Aorta (tissue), 5 donors: ENCODE results near the gene EGFL8. TPM values are rescaled to one million over a fixed set of nuclear protein-coding genes. Genes with fewer than 3 reads are reported as not detected.
A peak's percentile ranks its signal among the peaks of the same experiment; 100 is the strongest.
"Not testable (repeated sequence)": the region's sequence is repeated elsewhere in the genome, so short reads cannot be mapped to it uniquely, and the experiment has no call there.

Source experiments
- ATAC-seq: fragments of 200-7000 bp; cut with Tn5 transposase; one replicate; pipeline ENCODE4 v1.9.1; 2022; ENCODE audit warnings: moderate library complexity; ENCODE audit not compliant: low FRiP score
- DNase-seq, 2 donors: peaks; one replicate each; pipeline ENCODE4 v3.0.0-alpha.2; 2020
- H3K27ac ChIP-seq, 2 donors: one replicate each; pipeline ENCODE4 v1.5.1; 2013; ENCODE audit warnings: low read length in 2 of 2, mild to moderate bottlenecking in 2 of 2, moderate library complexity in 2 of 2, control low read depth in 1 of 2, inconsistent platforms in 1 of 2, low read depth in 1 of 2
- H3K27me3 ChIP-seq, 2 donors: one replicate each; pipeline ENCODE4 v1.6.1; 2013; ENCODE audit warnings: control low read depth in 1 of 2, low read length in 1 of 2, mild to moderate bottlenecking in 1 of 2, moderate library complexity in 1 of 2; ENCODE audit not compliant: insufficient read depth in 2 of 2, control insufficient read depth in 1 of 2
- H3K36me3 ChIP-seq, 2 donors: one replicate each; pipeline ENCODE4 v1.6.1; 2013; ENCODE audit warnings: control low read depth in 1 of 2, low read length in 1 of 2, mild to moderate bottlenecking in 1 of 2; ENCODE audit not compliant: insufficient read depth in 2 of 2, control insufficient read depth in 1 of 2
- H3K4me1 ChIP-seq, 2 donors: one replicate each; pipeline ENCODE4 v1.6.1; 2013; ENCODE audit warnings: low read length in 2 of 2, control low read depth in 1 of 2, mild to moderate bottlenecking in 1 of 2, moderate library complexity in 1 of 2; ENCODE audit not compliant: insufficient read depth in 2 of 2, control insufficient read depth in 1 of 2
- H3K4me3 ChIP-seq, 2 donors: one replicate each; pipeline ENCODE4 v1.5.1; 2013; ENCODE audit warnings: low read length in 2 of 2, control low read depth in 1 of 2, mild to moderate bottlenecking in 1 of 2
- H3K9me3 ChIP-seq: one replicate; pipeline ENCODE4 v1.6.1; 2013; ENCODE audit warnings: mild to moderate bottlenecking, low read length; ENCODE audit not compliant: control insufficient read depth
- WGBS, 2 donors: extraction: QIAGEN DNeasy Blood & Tissue Kit; methylation state at CpG; one replicate each; pipeline ENCODE4 v1.1.7; 2013; 5-methylcytosine and 5-hydroxymethylcytosine counted together
- intact Hi-C, 2 donors: fragments of 100-400 bp; cut with DNase I; formaldehyde crosslinking; loops; one replicate each; pipeline versions ENCODE4 v1.14.2 to v1.15.0; 2022
- polyA plus RNA-seq, 2 donors: library from polyadenylated mRNA; stranded (reverse); fragments of 200-250 nt; gene quantifications; one replicate each; pipeline ENCODE4 v1.2.3, GENCODE V29; 2013
- total RNA-seq, 2 donors: library from RNA; stranded (reverse); fragmentation: NEBNext Ultra II Directional; extraction: Animal tissue kit (Norgen Biotek cat#: 25700); gene quantifications; one replicate each; pipeline ENCODE4 v1.2.1, GENCODE V29; 2021
- donor health status: healthy with polysubstance abuse.
- donor health status: Bipolar disorder and iron deficiency.
- donor health status: DM: no; HTN: no; CAD: no.
- donor health status: DM: no; HTN: no; CAD: no.
- donor health status: DM: yes; HTN: yes; CAD: no.

Gene EGFL8
- total and polyA plus RNA-seq, 4 donors = 3.9 to 138 (median 29.7) TPM

- no peak for ATAC-seq
- Histone ChIP-seq H3K9me3 (no peaks in the 10 kb centered on the region), H3K4me3 (no peak overlapping the region), H3K36me3 (no peaks in the 10 kb centered on the region), H3K27me3 (no peaks in the 10 kb centered on the region), H3K4me1 (no peaks in the 10 kb centered on the region), H3K27ac (no peak overlapping the region)
- intact Hi-C loops = no loop called here
- no peak for DNase-seq
Observed at GRCh38 chr6:32137454-32137853, 26.9 kb upstream of the EGFL8 start.

GRCh38 chr6:32139590-32139989, 24.8 kb upstream of the EGFL8 start:
- Histone ChIP-seq H3K4me3 (no peak overlapping the region), H3K36me3 (no peaks in the 10 kb centered on the region), H3K9me3 (no peaks in the 10 kb centered on the region), H3K27ac (no peak overlapping the region), H3K4me1 (no peaks in the 10 kb centered on the region), H3K27me3 (no peaks in the 10 kb centered on the region)
- 46 to 47% methylated on average over 5 of the region's 5 CpGs for WGBS, 2 donors
- DNase-seq = no peak
- ATAC-seq = no peak
- intact Hi-C loops = no loop called here

- Histone ChIP-seq H3K4me1 (no peaks in the 10 kb centered on the region), H3K4me3 (no peak overlapping the region), H3K27me3 (no peaks in the 10 kb centered on the region), H3K27ac (no peak overlapping the region), H3K36me3 (no peaks in the 10 kb centered on the region), H3K9me3 (no peaks in the 10 kb centered on the region)
- DNase-seq (no peak), ATAC-seq (no peak)
- WGBS, 2 donors = 48 to 59% methylated on average over 5 of the region's 5 CpGs
- intact Hi-C loops = no loop called here
Observed at GRCh38 chr6:32140420-32141046, 23.9 kb upstream of the EGFL8 start.

- H3K36me3 ChIP-seq, H3K27ac ChIP-seq, H3K27me3 ChIP-seq, H3K4me3 ChIP-seq, ATAC-seq, H3K9me3 ChIP-seq, intact Hi-C loops, H3K4me1 ChIP-seq: not testable (repeated sequence)
- peak in 1 of 2 donors; percentile 4 for DNase-seq
- WGBS, 2 donors = 80 to 85% methylated on average over 7 of the region's 7 CpGs
Observed at GRCh38 chr6:32144238-32144637, 20.2 kb upstream of the EGFL8 start.

- Histone ChIP-seq H3K27me3 (no peaks in the 10 kb centered on the region), H3K27ac (no peak overlapping the region), H3K4me1 (no peaks in the 10 kb centered on the region), H3K36me3 (no peaks in the 10 kb centered on the region), H3K9me3 (no peaks in the 10 kb centered on the region), H3K4me3 (no peak overlapping the region)
- WGBS, 2 donors = 61% methylated on average over 1 of the region's 1 CpG
- DNase-seq (no peak), ATAC-seq (no peak)
- intact Hi-C loops = no loop called here
Observed at GRCh38 chr6:32146287-32146686, 18.1 kb upstream of the EGFL8 start.

- Histone ChIP-seq H3K4me1 (no peaks in the 10 kb centered on the region), H3K27me3 (no peaks in the 10 kb centered on the region), H3K27ac (no peak overlapping the region), H3K9me3 (no peaks in the 10 kb centered on the region), H3K4me3 (no peak overlapping the region), H3K36me3 (no peaks in the 10 kb centered on the region)
- intact Hi-C loops = no loop called here
- no peak for DNase-seq
- WGBS, 2 donors = 27 to 34% methylated on average over 4 of the region's 4 CpGs
- ATAC-seq = no peak
Observed at GRCh38 chr6:32146687-32147086, 17.7 kb upstream of the EGFL8 start.

GRCh38 chr6:32147401-32148132, 16.8 kb upstream of the EGFL8 start:
- DNase-seq = peak; percentile 17 to 27
- WGBS, 2 donors = 90% methylated on average over 4 of the region's 4 CpGs

GRCh38 chr6:32148289-32149091, 15.9 kb upstream of the EGFL8 start:
- no peaks in the 10 kb centered on the region for H3K9me3 ChIP-seq
- peak; percentile 82 to 89 for DNase-seq
- no peak overlapping the region for H3K4me3 ChIP-seq
- 61 to 63% methylated on average over 38 to 39 of the region's 39 CpGs for WGBS, 2 donors
- H3K27ac ChIP-seq = no peak overlapping the region
- H3K27me3 ChIP-seq = no peaks in the 10 kb centered on the region
- ATAC-seq = no peak
- H3K36me3 ChIP-seq = no peaks in the 10 kb centered on the region
- H3K4me1 ChIP-seq = no peaks in the 10 kb centered on the region
- intact Hi-C loops = no loop called here

More at GRCh38 chr6:32147401-32148132, 16.8 kb upstream of the EGFL8 start:
- no peak overlapping the region for H3K4me3 ChIP-seq
- no peaks in the 10 kb centered on the region for H3K9me3 ChIP-seq
- no peaks in the 10 kb centered on the region for H3K27me3 ChIP-seq
- no peak overlapping the region for H3K27ac ChIP-seq
- no peak for ATAC-seq
- no peaks in the 10 kb centered on the region for H3K4me1 ChIP-seq
- intact Hi-C loops = no loop called here
- H3K36me3 ChIP-seq = no peaks in the 10 kb centered on the region
